Prostate gland (tissue), 2 donors: ENCODE data around the gene TMEM258. TPM values are rescaled to one million over a fixed set of nuclear protein-coding genes. Genes with fewer than 3 reads are reported as not detected.
A peak's percentile ranks its signal among the peaks of the same experiment; 100 is the strongest.

ENCODE experiments used
- DNase-seq: peaks from one replicate; pipeline ENCODE4 v3.0.0-alpha.2; 2019; ENCODE audit warnings: low spot score
- H3K27ac ChIP-seq, 2 donors: fragments of 200-600 bp; sonication (generic); 2 replicates each; pipeline ENCODE4 v1.5.1; 2017 to 2019
- H3K27me3 ChIP-seq: fragments of 200-600 bp; sonication (generic); replicated peaks from 2 replicates; pipeline ENCODE4 v1.5.1; 2019; ENCODE audit not compliant: insufficient read depth
- H3K36me3 ChIP-seq, 2 donors: fragments of 200-600 bp; sonication (generic); 1 replicate in 1 of 2; 2 replicates in 1 of 2; pipeline versions ENCODE4 v1.5.1 to v1.8.1; 2017 to 2019
- H3K4me1 ChIP-seq: fragments of 200-600 bp; sonication (generic); replicated peaks from 2 replicates; pipeline ENCODE4 v1.5.1; 2019
- H3K4me3 ChIP-seq, 2 donors: fragments of 200-600 bp; sonication (generic); 2 replicates each; pipeline ENCODE4 v1.5.1; 2017 to 2019
- H3K9me3 ChIP-seq: fragments of 200-600 bp; sonication (generic); 2 replicates; pipeline ENCODE4 v1.5.1; 2017
- POLR2A ChIP-seq: fragments of 450-650 bp; IDR thresholded peaks from one replicate; pipeline ENCODE4 v1.6.1; 2016; ENCODE audit warnings: antibody characterized with exemption, mild to moderate bottlenecking
- POLR2AphosphoS5 ChIP-seq: sonication (generic); formaldehyde crosslinking; IDR thresholded peaks from one replicate; pipeline ENCODE4 v1.6.1; 2017; ENCODE audit warnings: antibody characterized with exemption
- WGBS: methylation state at CpG from one replicate; pipeline ENCODE4 v1.1.5; 2018; 5-methylcytosine and 5-hydroxymethylcytosine counted together
- intact Hi-C: fragments of 100-400 bp; cut with DNase I; formaldehyde crosslinking; loops from one replicate; pipeline ENCODE4 v1.14.2; 2022
- total RNA-seq, 2 donors: library from RNA; depleted of rRNA; stranded (reverse); fragments of >200 nt; gene quantifications; one replicate each; pipeline ENCODE4 v1.1.0, GENCODE V29; 2016
- TF ChIP-seq, protein P1 (sequence below), 4 experiments: fragments of 200-600 bp in 2 of 4; fragments of 450-650 bp in 2 of 4; sonication (generic) in 2 of 4; IDR thresholded peaks; 1 replicate in 3 of 4; 2 replicates in 1 of 4; pipeline ENCODE4 v1.5.1; 2016 to 2019; ENCODE audit warnings: antibody characterized with exemption in 4 of 4, mild to moderate bottlenecking in 2 of 4, moderate library complexity in 2 of 4

Gene TMEM258
- total RNA-seq, 2 donors from 2014 or later = 34.8 to 82.9 TPM

DNA sequence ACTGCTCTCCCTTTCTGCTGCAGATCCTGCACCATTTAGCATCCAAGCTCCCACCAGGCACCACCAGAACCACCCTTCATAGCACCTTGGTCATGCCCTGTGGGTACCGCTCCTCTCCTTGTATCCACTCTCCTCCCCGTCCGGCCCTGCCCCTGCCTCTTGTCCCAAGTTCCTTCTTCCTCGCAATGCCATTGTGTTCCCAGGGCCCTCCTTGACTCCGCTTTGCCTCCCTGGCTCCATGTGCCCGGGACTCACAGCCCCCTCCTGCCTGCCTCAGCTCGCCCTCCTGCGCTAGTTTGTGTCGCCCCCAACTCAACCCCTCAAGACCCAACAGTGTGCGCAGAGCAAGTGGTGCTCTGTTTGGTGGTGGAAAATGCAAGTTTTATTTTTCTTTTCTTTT, 46.5 kb upstream of the TMEM258 start:
- Histone ChIP-seq H3K4me3 (no peak overlapping the region), H3K27me3 (no peaks in the 10 kb centered on the region), H3K4me1 (no peaks in the 10 kb centered on the region), H3K9me3 (no peaks in the 10 kb centered on the region), H3K36me3 (peaks cover 0 to 2% of the 10 kb centered on the region in 2 donors), H3K27ac (no peak overlapping the region)
- WGBS = 92% methylated on average over 10 of the region's 10 CpGs
- intact Hi-C loops = no loop called here
- TF ChIP-seq POLR2AphosphoS5 (no peak), POLR2A (no peak)
- TF ChIP-seq, protein P1, sequence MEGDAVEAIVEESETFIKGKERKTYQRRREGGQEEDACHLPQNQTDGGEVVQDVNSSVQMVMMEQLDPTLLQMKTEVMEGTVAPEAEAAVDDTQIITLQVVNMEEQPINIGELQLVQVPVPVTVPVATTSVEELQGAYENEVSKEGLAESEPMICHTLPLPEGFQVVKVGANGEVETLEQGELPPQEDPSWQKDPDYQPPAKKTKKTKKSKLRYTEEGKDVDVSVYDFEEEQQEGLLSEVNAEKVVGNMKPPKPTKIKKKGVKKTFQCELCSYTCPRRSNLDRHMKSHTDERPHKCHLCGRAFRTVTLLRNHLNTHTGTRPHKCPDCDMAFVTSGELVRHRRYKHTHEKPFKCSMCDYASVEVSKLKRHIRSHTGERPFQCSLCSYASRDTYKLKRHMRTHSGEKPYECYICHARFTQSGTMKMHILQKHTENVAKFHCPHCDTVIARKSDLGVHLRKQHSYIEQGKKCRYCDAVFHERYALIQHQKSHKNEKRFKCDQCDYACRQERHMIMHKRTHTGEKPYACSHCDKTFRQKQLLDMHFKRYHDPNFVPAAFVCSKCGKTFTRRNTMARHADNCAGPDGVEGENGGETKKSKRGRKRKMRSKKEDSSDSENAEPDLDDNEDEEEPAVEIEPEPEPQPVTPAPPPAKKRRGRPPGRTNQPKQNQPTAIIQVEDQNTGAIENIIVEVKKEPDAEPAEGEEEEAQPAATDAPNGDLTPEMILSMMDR (IDR thresholded peaks at IDR 0.05) = no peak
- no peak for DNase-seq

DNA sequence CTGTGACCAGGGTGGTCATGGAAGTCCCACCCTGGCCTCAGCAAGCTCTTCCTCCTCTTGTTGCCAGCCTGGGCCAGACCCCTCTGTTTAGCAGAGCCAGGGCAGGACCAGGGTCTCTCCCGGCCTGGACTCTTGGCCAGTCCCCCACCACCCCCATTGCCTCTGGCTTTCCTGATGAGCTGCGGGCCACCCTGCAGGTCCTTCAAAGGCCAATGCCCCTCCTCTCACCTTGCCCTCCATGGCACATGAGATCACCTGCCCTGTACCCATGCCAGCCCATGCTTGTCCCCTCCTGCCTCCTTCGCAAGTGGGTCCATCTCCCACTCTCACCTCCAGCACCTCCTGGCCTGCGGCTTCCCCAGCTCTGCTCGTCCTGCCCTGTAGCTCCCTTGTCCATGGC, 46.1 kb upstream of the TMEM258 start:
- H3K4me1 ChIP-seq = no peaks in the 10 kb centered on the region
- no peak overlapping the region for H3K4me3 ChIP-seq
- DNase-seq = no peak
- intact Hi-C loops = no loop called here
- H3K36me3 ChIP-seq = peaks cover 0 to 2% of the 10 kb centered on the region in 2 donors
- no peak overlapping the region for H3K27ac ChIP-seq
- no peaks in the 10 kb centered on the region for H3K27me3 ChIP-seq
- no peak for TF ChIP-seq POLR2A
- TF ChIP-seq, protein P1 (IDR thresholded peaks at IDR 0.05) = no peak
- no peak for TF ChIP-seq POLR2AphosphoS5
- no peaks in the 10 kb centered on the region for H3K9me3 ChIP-seq
- 97% methylated on average over 5 of the region's 5 CpGs for WGBS

DNA sequence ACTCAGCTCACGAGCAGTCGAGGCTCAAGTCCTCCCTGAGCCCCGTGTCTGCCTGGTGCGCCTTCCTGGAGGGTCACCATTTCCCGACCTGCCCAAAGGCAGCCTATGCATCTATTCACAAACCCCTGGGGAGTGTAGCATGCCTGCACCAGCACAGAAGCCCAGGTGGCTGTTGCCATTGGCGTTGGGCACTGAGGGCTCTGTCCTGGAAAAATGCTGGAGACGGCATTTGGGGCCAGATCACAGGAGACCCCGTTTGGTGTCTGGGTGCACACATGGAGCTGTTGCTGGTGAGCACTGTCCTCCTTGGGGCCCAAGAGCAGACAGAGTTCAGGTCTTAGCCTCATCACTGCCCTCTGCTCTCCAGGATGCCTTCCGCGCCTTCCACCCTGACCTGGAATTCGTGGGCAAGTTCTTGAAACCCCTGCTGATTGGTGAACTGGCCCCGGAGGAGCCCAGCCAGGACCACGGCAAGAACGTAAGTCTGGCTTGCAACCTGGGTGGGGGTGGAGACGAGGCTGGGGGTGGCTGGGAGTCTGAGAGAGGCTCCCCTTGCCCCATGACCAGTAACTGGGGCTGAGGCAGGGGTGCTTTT, 45.1 kb upstream of the TMEM258 start:
- Histone ChIP-seq H3K27ac (no peak overlapping the region), H3K4me3 (no peak overlapping the region), H3K36me3 (no peaks in the 10 kb centered on the region), H3K4me1 (peaks cover under 1% of the 10 kb centered on the region), H3K27me3 (no peaks in the 10 kb centered on the region), H3K9me3 (no peaks in the 10 kb centered on the region)
- 92% methylated on average over 15 of the region's 15 CpGs for WGBS
- TF ChIP-seq POLR2AphosphoS5 = no peak
- TF ChIP-seq POLR2A = no peak
- TF ChIP-seq, protein P1 (IDR thresholded peaks at IDR 0.05) = no peak
- DNase-seq = no peak
- intact Hi-C loops = no loop called here

- Histone ChIP-seq H3K27ac (no peak overlapping the region), H3K27me3 (no peaks in the 10 kb centered on the region), H3K9me3 (no peaks in the 10 kb centered on the region), H3K4me1 (peaks cover 7% of the 10 kb centered on the region), H3K36me3 (no peaks in the 10 kb centered on the region), H3K4me3 (no peak overlapping the region)
- WGBS = 95% methylated on average over 8 of the region's 8 CpGs
- no peak for DNase-seq
- no peak for TF ChIP-seq POLR2AphosphoS5
- TF ChIP-seq, protein P1 (IDR thresholded peaks at IDR 0.05) = no peak
- intact Hi-C loops = no loop called here
Observed at GRCh38 chr11:61836193-61836592, 43.8 kb upstream of the TMEM258 start.

- TF ChIP-seq, protein P1 (IDR thresholded peaks at IDR 0.05) = no peak
- no peak for TF ChIP-seq POLR2A
- TF ChIP-seq POLR2AphosphoS5 = no peak
- Histone ChIP-seq H3K27me3 (no peaks in the 10 kb centered on the region), H3K4me1 (peaks cover 8% of the 10 kb centered on the region), H3K36me3 (no peaks in the 10 kb centered on the region), H3K4me3 (no peak overlapping the region), H3K9me3 (no peaks in the 10 kb centered on the region), H3K27ac (peak overlapping the region; percentile 9 to 24)
- intact Hi-C loops = no loop called here
- 66% methylated on average over 12 of the region's 12 CpGs for whole genome bisulfite sequencing
- no peak for DNase-seq
Observed at GRCh38 chr11:61834278-61835048, 42.1 kb upstream of the TMEM258 start.
